Astrocyte (in vitro differentiated cells and primary cell): Measurements from ENCODE around the gene ACAN.

ENCODE experiments used
- CTCF ChIP-seq: IDR thresholded peaks from 2 replicates; pipeline ENCODE4 v1.5.1; 2011; ENCODE audit warnings: low read depth, mild to moderate bottlenecking, inconsistent platforms, low read length, moderate library complexity; ENCODE audit not compliant: insufficient read depth
- EZH2 ChIP-seq: IDR thresholded peaks from 2 replicates; pipeline ENCODE4 v1.6.1; 2012; ENCODE audit warnings: mild to moderate bottlenecking, low read length, inconsistent platforms; ENCODE audit not compliant: insufficient read depth

- no peak for TF ChIP-seq EZH2
- no peak for TF ChIP-seq CTCF
Measured at GRCh38 chr15:88887068-88887580, 83.9 kb downstream of the ACAN start.
